ENCODE measurements around the gene TMEM87A.
"Not testable (repeated sequence)": the region's sequence is repeated elsewhere in the genome, so short reads cannot be mapped to it uniquely, and the experiment has no call there.

TMEM87A gene

GRCh38 chr15:42272939-42273899, at the start of gene TMEM87A, which contains the start of gene GANC:
TMEM87A (minus strand) TSS chr15:42273433; CDS start chr15:42273398, 35 bp downstream.
GANC (plus strand) TSS chr15:42273201; CDS start chr15:42274482, 1,281 bp downstream.
- peak; percentile 99 for DNase-seq
- H2AFZ ChIP-seq (ENCODE audit: low read length): peak within 1 kb of the TSS; percentile 83
- H3K9ac ChIP-seq (ENCODE audit: low read length): peak within 1 kb of the TSS; percentile 84
- H3K4me1 ChIP-seq (ENCODE audit: low read length): peaks cover 12% of the 10 kb centered on the region
- H3K79me2 ChIP-seq (ENCODE audit: low read length): peaks cover 59% of the 10 kb centered on the region
- H3K36me3 ChIP-seq (replicated peaks; ENCODE audit: insufficient read depth, low read length): no peaks in the 10 kb centered on the region
- H3K9me3 ChIP-seq (replicated peaks; ENCODE audit: insufficient read depth, low read length): no peaks in the 10 kb centered on the region
- H3K4me2 ChIP-seq (ENCODE audit: low read depth, low read length): peak within 1 kb of the TSS; percentile 92
- peaks cover 17% of the 10 kb centered on the region for H3F3A ChIP-seq (ENCODE audit: insufficient read depth, low read length)
- no peaks in the 10 kb centered on the region for H3K9me2 ChIP-seq (replicated peaks; ENCODE audit: insufficient read depth, low read length)
- H3K27ac ChIP-seq (ENCODE audit: low read length): peak within 1 kb of the TSS; percentile 93
- TF ChIP-seq EZH2 (optimal IDR thresholded peaks at IDR 0.05; ENCODE audit: low read depth, low read length) (no peak), CTCF (IDR thresholded peaks at IDR 0.05; ENCODE audit: low read length) (no peak), EZH2phosphoT487 (IDR thresholded peaks at IDR 0.05; ENCODE audit: low read length) (no peak)
- no peaks in the 10 kb centered on the region for H4K20me1 ChIP-seq (ENCODE audit: insufficient read depth, low read length)
- peak within 1 kb of the TSS; percentile 89 for H3K4me3 ChIP-seq (ENCODE audit: low read length)
- no peaks in the 10 kb centered on the region for H3K27me3 ChIP-seq (replicated peaks; ENCODE audit: insufficient read depth, low read length)

DNA sequence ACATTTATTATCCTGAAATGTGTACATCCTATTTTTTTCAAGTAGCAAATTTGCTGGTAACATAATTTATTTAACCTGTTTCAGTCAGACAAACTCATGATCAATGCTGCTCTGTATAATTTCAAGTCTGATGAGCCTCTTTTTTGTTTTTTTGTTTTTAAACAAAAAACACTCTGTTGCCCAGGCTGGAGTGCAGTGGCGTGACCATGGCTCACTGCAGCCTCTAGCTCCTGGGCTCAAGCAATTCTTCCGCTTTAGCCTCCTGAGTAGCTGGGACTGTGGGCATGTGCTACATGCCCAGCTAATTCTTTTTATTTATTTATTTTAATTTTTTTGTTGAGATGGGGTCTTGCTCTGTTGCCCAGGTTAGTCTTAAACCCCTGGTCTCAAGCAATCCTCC, 46.0 kb upstream of the TMEM87A start:
- Histone ChIP-seq H3K9me2 (replicated peaks; ENCODE audit: insufficient read depth, low read length) (no peaks in the 10 kb centered on the region), H3K9me3 (replicated peaks; ENCODE audit: insufficient read depth, low read length) (no peaks in the 10 kb centered on the region), H3K9ac (ENCODE audit: low read length) (no peak overlapping the region), H3K27me3 (replicated peaks; ENCODE audit: insufficient read depth, low read length) (no peaks in the 10 kb centered on the region), H3K4me2 (ENCODE audit: low read depth, low read length) (no peak overlapping the region), H3K4me3 (ENCODE audit: low read length) (no peak overlapping the region), H3K36me3 (replicated peaks; ENCODE audit: insufficient read depth, low read length) (no peaks in the 10 kb centered on the region), H4K20me1 (ENCODE audit: insufficient read depth, low read length) (no peaks in the 10 kb centered on the region), H2AFZ (ENCODE audit: low read length) (no peak overlapping the region), H3K27ac (ENCODE audit: low read length) (no peak overlapping the region), H3K79me2 (ENCODE audit: low read length) (no peaks in the 10 kb centered on the region), H3K4me1 (ENCODE audit: low read length) (no peaks in the 10 kb centered on the region), H3F3A (ENCODE audit: insufficient read depth, low read length) (no peaks in the 10 kb centered on the region)
- no peak for DNase-seq
- TF ChIP-seq EZH2 (optimal IDR thresholded peaks at IDR 0.05; ENCODE audit: low read depth, low read length) (no peak), EZH2phosphoT487 (IDR thresholded peaks at IDR 0.05; ENCODE audit: low read length) (no peak), CTCF (IDR thresholded peaks at IDR 0.05; ENCODE audit: low read length) (no peak)

- DNase-seq; H3K4me2 ChIP-seq (ENCODE audit: low read depth, low read length); H3K27ac ChIP-seq (ENCODE audit: low read length); H3K4me3 ChIP-seq (ENCODE audit: low read length); H3K9ac ChIP-seq (ENCODE audit: low read length); H3K9me3 ChIP-seq (replicated peaks; ENCODE audit: insufficient read depth, low read length); H3K27me3 ChIP-seq (replicated peaks; ENCODE audit: insufficient read depth, low read length); H2AFZ ChIP-seq (ENCODE audit: low read length); H3K9me2 ChIP-seq (replicated peaks; ENCODE audit: insufficient read depth, low read length); H3K4me1 ChIP-seq (ENCODE audit: low read length); H3K36me3 ChIP-seq (replicated peaks; ENCODE audit: insufficient read depth, low read length); H3K79me2 ChIP-seq (ENCODE audit: low read length); H3F3A ChIP-seq (ENCODE audit: insufficient read depth, low read length); H4K20me1 ChIP-seq (ENCODE audit: insufficient read depth, low read length): not testable (repeated sequence)
Measured at GRCh38 chr15:42316282-42316805, 43.1 kb upstream of the TMEM87A start.

Measured in MM.1S (cell line).